ENCODE results near the gene GOLGA6D.
"Not testable (repeated sequence)": the region's sequence is repeated elsewhere in the genome, so short reads cannot be mapped to it uniquely, and the experiment has no call there.

The GOLGA6D gene

GRCh38 chr15:75333654-75334419 is 51.2 kb downstream of the GOLGA6D start:
- not testable (repeated sequence) for DNase-seq

- DNase-seq: no peak
Observed at GRCh38 chr15:75335313-75335704, 52.7 kb downstream of the GOLGA6D start.

- peak; percentile 32 for DNase-seq
Observed at GRCh38 chr15:75335705-75336355, 53.2 kb downstream of the GOLGA6D start, which contains the start of gene COMMD4. TSS of gene COMMD4 (plus strand) at chr15:75336063. CDS start at chr15:75336090, 27 bp downstream.

GRCh38 chr15:75338661-75339240 is 56.1 kb downstream of the GOLGA6D start:
- DNase-seq: no peak

GRCh38 chr15:75339531-75340240 is 57.1 kb downstream of the GOLGA6D start:
- no peak for DNase-seq

- no peak for DNase-seq
Observed at GRCh38 chr15:75342221-75342620, 59.6 kb downstream of the GOLGA6D start.

GRCh38 chr15:75343953-75344352 is 61.3 kb downstream of the GOLGA6D start:
- not testable (repeated sequence) for DNase-seq

All from 8988T (cell line).